HG03196 (cell line): ENCODE measurements around the gene KCNG2.

Experiments
- ATAC-seq: cut with Tn5 transposase; IDR thresholded peaks from one replicate; pipeline ENCODE4 v1.9.1; 2021; ENCODE audit not compliant: unreplicated experiment

KCNG2 gene

DNA sequence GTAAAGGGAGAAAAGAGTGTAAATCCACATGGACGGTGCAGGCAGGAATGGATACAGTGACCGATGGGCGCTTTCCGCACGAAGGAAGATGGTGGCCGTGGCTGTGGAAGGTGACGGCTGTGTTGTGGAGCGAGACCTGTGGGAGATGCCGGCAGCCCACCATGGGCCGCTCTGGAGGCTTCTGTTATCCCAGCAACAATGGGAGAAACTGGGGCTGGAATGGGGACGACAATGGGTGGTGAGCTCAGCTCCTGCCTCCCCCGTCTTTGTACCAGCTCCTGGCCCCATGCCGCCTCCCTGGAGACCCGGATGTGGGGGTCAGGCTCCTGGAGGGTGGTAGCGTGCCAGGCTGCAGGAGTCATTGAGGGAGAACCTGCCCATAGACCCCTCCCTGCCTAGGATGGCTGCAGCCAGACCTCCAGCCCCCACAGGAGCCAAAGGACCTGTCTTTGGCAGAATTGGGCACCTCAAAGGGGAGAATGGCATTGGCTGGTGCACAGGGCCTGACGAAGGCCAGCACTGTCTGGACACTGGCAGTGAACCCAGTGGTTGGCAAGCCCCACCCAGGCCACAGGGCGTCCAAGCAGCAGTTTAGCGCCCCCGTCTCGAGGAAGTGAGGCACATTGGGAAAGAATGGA, 81.1 kb downstream of the KCNG2 start:
- ATAC-seq = no peak

DNA sequence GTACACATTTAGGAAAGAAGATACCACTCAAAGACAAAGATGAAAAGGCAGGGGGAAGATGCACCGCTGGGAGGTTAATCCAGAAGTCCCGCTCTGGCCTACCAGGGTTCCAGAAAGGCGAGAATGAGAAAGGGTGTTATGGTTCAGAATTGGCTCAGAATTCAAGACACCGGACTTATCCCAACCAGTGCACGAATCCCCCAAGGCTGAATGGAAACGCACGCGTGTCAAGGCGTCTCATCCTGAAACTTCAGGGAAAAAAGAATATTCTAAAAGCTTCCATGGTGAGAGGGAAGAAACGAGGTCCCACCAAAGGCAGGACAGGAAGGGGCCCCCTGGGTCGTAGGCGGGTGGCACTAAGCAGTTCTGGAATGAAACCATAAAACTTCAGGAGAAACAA, 81.8 kb downstream of the KCNG2 start:
- ATAC-seq = no peak

DNA sequence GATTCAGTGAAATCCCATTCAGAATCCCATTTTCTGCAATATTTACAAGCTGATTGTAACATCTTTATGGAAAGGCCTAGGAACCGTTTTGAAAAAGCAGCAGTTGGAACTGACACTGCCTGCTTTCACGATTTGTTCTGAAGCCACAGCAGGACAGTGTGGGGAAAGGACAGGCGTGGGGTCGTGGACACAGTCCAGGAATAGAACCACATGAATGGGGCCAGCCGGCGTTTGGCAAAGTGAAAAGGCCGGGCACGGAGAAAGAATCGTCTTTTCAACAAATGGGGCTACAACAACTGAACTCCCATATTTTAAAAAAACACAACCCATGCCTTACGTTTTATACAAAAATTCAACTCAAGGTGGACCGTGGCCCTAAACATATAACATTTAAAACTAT, 84.0 kb downstream of the KCNG2 start:
- ATAC-seq = no peak

DNA sequence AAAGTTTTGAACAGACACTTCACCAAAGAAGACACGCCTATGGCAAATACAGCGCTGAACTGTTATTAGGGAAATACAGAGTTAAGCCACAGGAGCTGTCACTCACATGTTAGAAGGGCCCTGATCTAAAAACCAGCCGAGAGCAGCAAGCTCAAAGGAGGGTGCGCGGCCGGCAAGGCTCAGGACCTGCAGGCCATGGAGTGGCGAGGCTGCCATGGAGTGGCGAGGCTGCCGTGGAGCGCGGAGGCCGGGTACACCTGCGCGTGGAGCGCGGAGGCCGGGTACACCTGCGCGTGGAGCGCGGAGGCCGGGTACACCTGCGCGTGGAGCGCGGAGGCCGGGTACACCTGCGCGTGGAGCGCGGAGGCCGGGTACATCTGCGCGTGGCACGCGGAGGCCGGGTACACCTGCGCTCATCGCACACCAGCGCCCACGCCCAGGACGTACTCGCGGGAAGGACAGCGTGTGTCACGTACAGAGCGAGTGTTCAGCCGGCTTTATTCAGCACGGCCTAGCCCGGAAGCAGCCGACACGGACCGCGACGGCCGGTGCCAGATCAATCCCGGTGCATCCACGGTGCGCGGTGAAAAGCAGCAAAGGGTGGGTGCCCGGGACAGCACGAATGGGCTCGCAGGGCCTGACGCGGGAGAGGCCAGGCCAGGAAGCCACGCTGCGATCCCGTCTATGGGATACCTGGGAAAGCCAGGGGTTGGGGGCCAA, 84.9 kb downstream of the KCNG2 start:
- no peak for ATAC-seq

DNA sequence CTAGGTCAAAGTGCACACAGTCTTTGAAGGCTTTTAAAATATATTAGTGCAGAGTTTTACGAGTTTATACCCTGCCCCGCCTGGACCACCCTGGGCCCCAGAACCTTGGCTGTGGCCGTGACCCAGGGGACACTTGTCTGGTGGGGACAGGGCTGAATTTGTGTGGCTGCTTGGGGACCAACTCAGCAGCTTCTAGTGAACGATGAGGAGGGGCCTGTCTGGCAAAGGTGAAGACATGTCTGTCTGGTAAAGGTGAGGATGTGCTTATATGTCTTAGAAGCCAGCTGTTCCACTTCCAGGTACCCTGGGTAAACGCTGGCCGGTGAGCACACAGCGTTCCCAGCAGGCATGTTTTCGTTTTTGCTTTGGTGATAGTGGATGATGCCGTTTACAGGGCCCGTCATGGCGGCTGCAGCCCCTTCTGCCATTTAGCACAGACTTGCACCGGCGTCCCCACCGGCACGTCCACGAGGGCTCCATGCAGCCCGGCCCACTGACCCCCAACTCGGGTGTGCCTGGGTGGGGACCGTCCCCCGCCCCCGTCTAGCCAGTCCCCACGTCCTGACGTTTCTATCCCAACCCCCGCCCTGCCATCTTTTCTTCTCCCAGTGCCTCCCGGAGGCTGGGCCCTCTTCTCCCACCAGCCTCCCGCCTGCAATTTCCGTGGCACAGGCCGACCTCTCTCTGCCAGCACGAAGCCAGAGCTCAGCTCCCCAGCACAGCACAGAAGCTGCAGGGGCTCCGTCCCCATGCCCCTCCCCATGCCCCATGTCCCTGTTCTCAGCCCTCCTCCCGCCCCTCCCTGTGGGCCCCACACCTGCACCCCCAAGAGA, 85.9 kb downstream of the KCNG2 start:
- no peak for ATAC-seq

DNA sequence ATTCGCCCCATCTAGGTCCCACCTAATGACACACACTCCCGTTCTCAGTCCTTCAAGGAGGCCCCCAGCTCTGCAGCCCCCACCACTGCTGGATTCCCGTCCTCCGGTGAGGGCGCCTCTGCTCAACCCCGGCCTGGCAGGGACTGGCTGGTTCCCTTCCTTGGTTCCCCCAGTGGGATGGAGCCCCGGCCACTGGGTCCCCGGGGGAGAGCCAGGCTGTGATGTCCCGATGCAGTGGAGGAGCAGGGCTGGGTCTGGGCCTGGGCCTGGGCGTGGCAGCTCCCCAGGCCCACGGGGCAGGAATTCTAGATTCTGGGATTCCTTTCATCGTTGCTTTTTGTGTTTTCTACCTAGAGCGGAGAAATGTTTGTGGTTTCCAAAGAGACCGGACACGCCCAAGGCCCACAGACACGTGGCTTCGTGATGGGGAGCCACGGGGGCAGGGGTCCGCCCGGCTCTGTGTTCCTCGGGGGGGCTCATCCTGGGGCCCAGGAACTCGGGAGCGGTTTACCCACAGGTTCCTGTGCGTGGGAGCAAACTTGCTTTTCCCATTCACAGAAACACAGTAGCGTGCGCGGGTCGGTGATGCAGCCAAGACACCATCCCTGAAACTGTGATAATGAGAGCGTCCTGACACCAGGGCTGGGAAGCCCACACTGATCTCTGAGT, 86.7 kb downstream of the KCNG2 start:
- ATAC-seq = no peak

DNA sequence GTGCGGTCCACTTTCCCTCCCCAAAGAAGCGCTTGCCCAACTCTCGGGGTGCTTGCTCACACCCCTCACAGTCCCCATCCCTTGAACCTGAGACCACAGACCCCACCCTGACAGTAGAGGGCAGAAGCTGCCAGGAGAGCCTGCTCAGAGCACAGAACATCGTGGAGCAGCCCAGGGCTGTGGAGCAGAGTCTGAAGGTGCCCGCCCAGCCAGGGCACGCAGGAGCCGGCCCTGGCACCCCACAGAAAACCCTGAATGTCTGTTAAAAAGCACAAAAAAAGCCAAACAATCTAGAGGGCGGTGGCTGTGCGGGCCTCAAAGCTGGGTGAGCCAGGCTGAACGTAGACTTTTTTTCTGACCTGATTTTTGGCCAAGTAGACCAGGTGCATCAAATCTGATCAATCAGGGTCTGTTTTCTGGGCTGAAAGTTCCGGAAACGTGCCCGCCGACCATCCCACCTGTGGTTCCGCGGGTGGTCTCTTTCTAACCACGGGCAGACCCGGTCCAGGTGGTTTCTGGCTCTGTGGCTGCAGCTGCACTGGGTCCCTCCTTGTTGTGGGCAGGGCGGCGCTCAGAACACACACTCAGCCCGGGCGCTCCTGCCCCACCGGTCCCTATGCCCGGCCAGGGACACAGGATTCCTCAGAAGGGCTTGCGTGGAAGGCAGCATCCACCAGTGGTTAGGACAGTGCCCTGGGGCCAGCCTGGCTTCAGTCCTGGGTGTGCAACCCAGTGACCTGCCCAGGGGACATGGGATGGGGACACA, 87.4 kb downstream of the KCNG2 start:
- no peak for ATAC-seq

DNA sequence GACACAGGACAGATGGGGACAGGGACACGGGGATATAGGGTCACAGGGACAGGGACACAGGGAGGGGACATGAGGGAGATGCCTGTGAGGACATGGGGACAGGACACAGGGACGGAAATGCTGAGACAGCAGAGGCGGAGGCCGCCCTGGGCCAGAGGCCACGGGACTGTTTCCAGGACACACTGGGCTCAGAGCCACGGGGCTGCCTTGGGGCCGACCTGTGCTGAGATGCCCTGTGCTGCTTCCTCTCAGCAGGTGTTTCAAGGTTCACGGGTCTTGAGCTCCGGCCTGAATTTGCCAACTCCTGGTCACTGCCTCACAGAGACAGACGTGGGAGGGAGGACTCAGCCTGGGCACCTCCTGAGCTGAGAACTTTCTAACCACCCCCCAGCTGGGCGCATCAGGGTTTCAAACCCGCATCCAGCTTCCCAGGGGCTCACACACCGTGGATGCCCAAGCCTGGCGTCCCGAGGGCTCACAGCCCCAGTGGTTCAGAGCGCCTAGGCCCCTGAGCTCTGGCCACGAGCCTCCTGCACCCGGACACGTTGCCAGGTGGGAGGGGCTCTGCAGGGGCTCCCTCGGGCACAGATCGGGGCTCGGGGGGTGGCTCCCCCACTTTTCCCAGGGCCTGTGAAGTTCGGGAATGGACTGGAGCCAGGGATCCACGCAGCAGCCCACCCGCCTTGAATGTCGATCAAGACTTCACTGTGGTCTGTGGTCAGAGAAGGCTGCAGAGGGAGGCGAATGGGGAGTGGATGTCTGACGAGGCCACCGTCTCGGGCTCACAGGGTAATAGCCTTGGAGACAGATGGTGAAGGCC, 89.7 kb downstream of the KCNG2 start:
- no peak for ATAC-seq

DNA sequence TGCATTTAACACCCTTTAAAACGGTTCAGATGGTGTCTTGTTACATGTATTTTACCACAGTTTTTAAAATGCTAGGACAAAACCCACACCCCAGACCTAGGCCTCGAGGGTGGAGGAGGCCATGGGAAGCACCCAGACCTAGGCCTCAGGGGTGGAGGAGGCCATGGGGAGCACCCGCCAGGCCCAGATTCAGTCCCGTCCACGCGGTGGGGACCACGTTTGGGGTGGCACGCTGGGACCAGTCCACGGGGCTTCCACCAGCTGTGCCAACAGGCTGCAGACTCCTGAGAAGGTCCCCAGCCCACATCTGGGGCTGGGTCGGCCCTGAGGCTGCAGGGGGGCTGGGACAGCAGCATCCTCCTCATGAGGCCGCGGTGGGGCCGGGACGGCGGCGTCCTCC, 90.3 kb downstream of the KCNG2 start:
- ATAC-seq = no peak

DNA sequence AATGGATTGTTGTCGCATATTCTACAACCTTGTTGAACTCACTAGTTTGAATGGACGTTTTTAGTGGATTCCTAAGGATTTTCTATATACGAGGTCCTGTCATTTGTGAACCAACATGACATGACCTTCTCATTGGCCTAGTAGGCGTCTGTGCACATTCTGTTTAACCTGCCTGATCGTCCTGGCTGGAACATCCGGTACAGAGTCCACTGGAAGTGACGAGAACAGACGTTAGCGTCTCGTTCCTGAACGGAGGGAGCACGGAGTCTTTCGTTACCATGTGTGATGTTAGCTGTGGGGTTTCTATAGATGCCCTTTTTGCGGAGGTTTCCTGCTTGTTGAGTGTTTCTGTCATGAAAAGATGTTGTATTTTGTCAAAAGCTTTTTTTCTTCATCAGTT, 91.8 kb downstream of the KCNG2 start:
- no peak for ATAC-seq

DNA sequence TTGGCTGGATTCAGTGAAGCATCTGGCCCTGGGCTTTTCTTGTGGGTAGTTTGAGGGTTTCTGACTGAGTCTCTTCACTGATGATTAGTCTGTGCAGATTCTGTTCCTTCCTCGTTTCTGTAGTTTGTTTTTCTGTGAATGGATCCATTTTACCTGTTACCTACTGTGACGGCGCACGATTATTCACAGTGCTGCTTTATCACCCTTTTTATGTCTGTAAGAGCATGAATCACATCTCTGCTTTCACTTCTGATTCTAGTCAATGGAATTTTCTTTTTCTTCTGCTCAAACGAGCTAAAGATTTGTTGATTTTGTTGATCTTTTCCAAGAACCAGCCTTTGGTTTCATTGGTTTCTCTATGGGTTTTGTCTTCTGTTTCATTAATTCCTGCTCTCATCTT, 92.9 kb downstream of the KCNG2 start:
- ATAC-seq = no peak

DNA sequence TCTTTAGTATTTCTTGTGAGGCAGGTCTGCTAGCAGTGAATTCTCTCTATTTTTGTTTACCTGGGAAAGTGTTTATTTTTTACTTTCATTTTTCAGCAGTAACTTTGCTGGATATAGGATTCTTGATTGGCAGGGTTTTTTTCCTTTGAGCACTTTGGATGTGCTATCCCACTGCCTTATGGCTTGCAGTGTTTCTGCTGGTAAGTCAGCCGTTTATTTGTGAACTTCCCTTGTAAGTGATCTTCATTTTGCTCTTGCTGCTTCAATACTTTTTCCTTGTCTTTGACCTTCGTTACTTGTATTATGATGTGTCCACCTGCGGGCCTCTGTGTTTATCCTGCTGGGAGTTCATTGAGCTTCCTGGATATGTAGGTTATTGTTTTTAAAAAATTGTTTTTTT, 99.0 kb downstream of the KCNG2 start:
- no peak for ATAC-seq

DNA sequence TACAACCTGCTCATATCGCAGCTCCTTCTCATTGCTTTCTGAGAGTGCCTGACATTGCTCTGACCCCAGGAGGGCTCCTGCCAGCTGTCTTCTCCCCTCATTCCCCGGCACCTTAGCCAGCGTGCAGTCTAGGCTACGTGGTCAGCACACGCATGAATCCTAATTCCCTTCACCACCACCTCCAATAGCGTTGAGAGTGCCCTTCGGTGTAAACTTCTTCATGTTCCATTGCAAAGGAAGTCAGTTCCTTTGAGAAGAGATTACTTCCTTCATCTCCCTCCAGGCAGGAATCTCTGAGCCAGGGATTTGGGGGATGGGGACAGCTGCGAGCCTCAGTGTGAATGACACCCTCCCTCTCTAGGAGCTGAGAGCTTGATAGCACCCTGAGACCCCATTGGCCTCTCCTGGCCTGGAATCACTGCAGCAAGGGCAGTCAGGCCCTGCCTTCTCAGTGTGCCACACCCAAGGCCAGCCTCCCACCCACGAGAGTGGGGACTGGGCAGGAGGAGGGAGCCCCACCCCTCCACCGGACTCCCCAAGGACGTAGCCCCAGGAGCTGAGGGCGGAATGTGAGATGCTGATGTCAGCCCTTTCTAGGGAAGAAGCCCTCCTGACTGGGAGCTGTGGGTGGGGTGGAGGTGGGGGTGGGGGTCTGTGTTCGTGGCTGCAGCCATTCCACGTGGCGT, 100.3 kb downstream of the KCNG2 start:
- no peak for ATAC-seq

DNA sequence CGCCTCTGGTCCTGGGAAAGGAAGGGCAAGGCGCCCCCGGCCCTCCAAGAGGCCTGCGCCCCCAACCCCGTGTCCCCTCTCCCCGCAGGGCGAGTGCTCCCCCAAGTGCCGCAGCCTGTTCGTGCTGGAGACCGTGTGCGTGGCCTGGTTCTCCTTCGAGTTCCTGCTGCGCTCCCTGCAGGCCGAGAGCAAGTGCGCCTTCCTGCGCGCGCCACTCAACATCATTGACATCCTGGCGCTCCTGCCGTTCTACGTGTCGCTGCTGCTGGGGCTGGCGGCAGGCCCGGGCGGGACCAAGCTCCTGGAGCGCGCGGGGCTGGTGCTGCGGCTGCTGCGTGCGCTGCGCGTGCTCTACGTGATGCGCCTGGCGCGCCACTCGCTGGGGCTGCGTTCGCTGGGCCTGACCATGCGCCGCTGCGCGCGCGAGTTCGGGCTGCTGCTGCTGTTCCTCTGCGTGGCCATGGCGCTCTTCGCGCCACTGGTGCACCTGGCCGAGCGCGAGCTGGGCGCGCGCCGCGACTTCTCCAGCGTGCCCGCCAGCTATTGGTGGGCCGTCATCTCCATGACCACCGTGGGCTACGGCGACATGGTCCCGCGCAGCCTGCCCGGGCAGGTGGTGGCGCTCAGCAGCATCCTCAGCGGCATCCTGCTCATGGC, 101.3 kb downstream of the KCNG2 start:
- ATAC-seq = no peak

DNA sequence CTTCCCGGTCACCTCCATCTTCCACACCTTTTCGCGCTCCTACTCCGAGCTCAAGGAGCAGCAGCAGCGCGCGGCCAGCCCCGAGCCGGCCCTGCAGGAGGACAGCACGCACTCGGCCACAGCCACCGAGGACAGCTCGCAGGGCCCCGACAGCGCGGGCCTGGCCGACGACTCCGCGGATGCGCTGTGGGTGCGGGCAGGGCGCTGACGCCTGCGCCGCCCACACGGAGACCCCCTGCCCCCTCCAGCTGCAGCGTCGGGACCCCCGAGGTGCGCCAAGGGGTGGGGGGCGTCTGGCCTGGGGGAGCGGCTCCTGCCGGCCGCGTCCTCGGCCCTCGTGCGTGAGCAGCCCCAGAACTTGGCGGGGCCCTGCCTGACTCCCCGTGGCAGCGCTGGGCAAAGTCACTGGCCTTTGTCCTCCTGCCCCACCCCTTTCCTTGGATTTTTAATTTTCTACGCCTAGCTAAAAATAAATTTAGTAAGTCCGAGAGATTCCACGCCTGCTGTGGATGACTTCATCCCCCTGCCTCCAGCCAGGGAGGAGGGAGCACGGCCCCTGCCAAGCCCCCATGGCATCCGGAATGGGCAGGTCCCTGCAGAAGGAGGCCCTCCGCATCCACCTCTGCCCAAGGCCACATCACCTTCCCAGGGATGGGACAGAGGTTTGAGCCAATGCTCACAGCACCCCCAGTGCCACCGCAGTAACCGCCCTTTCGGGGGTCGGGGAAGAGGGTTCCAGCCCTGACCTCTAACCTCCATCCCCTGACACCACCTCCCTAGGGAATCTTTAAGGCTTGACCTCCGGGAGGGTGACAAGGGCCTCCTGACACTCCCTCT, 102.1 kb downstream of the KCNG2 start:
- ATAC-seq = no peak

DNA sequence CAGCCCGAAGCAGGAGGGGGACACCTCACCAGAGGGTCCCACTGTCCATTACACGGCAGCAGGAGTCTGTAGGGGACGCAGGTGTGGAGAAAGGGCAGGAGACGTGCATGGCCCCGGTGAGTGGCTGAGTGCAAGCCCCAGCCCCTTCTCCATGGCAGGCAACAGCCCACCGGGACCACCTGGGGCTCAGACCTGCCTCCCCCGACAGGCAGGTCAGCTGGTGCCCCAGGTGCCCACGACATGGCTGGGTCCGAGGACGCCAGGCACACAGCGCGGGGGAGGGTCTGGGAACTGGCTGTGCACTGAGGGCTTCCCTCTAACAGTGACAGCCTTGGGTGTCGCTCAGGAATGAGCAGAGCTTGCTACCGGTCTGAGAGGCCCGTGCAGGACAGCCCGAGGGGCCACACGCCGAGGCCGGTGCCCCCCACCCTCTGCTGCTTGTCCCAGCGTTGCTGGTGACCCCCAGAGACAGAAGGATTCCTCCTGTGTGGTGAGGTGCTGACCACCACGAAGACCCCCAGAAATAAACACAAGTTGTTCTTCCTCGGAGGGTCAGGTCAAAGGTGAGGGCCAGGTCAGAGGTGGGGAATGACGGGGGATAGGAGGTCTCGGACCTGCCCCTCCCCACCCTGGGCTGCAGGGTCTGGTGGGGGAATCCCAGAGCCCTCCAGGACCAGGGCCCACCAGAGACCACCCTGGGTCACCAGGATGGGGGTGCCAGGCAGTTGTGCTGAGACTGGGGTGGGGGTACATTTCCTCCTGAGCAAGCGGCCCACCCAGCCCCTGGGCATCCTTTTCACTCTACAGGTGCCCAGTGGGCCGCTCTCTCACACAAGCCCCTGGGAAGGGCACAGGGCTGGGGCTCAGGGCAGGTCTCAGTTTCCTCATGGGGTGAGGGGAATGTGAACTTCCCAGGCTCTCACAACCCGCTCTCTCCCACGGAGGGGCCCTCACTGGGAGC, 103.2 kb downstream of the KCNG2 start:
- no peak for ATAC-seq

DNA sequence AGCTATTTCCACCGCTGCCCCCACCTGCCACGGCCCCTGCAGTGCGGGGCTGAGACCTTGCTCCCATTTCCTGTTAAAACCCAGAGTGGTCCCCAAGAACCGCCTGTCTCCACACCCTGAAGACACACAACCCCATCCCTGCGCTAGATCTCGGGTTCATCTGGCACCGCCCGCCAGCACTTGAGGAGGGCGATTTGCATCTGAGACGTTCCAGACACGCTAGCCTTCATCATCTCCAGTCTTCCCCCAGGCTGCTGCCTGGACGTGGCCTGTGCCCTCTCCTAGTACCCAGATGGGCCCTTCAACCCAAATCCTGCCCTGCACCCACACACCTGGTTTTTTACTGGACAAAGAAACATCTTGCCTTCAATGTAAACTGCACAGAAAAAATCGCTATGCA, 103.9 kb downstream of the KCNG2 start:
- ATAC-seq = no peak
